ENCODE measurements around the gene FOXN3. TPM values are rescaled to one million over a fixed set of nuclear protein-coding genes. Genes with fewer than 3 reads are reported as not detected.

Gene FOXN3
- total and polyA plus RNA-seq, 8 donors = 43.5 to 80.7 (median 49.1) TPM

GRCh38 chr14:89226801-89227495, 190.1 kb downstream of the FOXN3 start:
- Histone ChIP-seq H3K27ac (no peak overlapping the region), H3K9me3 (no peaks in the 10 kb centered on the region), H3K36me3 (no peaks in the 10 kb centered on the region), H3K4me1 (peaks cover 0 to 9% of the 10 kb centered on the region in 2 donors), H3K27me3 (no peaks in the 10 kb centered on the region), H3K4me3 (no peak overlapping the region)
- no peak for ATAC-seq
- intact Hi-C loops (cut with DNase I) = no loop called here
- TF ChIP-seq CTCF (IDR thresholded peaks at IDR 0.05) = no peak
- DNase-seq = no peak

- peaks cover 3 to 22% of the 10 kb centered on the region in 2 donors for H3K4me1 ChIP-seq
- H3K27me3 ChIP-seq = no peaks in the 10 kb centered on the region
- TF ChIP-seq CTCF (IDR thresholded peaks at IDR 0.05) = no peak
- intact Hi-C loops (cut with DNase I) = no loop called here
- ATAC-seq (no peak), DNase-seq (no peak)
- H3K4me3 ChIP-seq = no peak overlapping the region
- H3K27ac ChIP-seq = no peak overlapping the region
- no peaks in the 10 kb centered on the region for H3K9me3 ChIP-seq
- no peaks in the 10 kb centered on the region for H3K36me3 ChIP-seq
Observed at GRCh38 chr14:89225607-89226006, 191.4 kb downstream of the FOXN3 start.

- DNase-seq (peak in 2 of 4 donors; percentile 57 to 77), ATAC-seq (peak; percentile 94)
- intact Hi-C loops (cut with DNase I) = no loop called here
- no peak overlapping the region for H3K4me3 ChIP-seq
- peaks cover 3 to 16% of the 10 kb centered on the region in 2 donors for H3K4me1 ChIP-seq
- H3K27ac ChIP-seq = peak overlapping the region in 1 of 2 donors; percentile 13
- peaks cover 0 to 12% of the 10 kb centered on the region in 2 donors for H3K36me3 ChIP-seq
- no peaks in the 10 kb centered on the region for H3K9me3 ChIP-seq
- H3K27me3 ChIP-seq = no peaks in the 10 kb centered on the region
- TF ChIP-seq CTCF (IDR thresholded peaks at IDR 0.05) = no peak
Observed at GRCh38 chr14:89221109-89221810, 195.8 kb downstream of the FOXN3 start.

- H3K4me1 ChIP-seq = peaks cover 7 to 27% of the 10 kb centered on the region in 2 donors
- H3K4me3 ChIP-seq = no peak overlapping the region
- TF ChIP-seq CTCF (IDR thresholded peaks at IDR 0.05) = no peak
- intact Hi-C loops (cut with DNase I) = no loop called here
- no peaks in the 10 kb centered on the region for H3K27me3 ChIP-seq
- no peak overlapping the region for H3K27ac ChIP-seq
- ATAC-seq = no peak
- peaks cover 0 to 12% of the 10 kb centered on the region in 2 donors for H3K36me3 ChIP-seq
- H3K9me3 ChIP-seq = no peaks in the 10 kb centered on the region
- no peak for DNase-seq
Observed at GRCh38 chr14:89219051-89219450, 198.0 kb downstream of the FOXN3 start.

- Histone ChIP-seq H3K9me3 (no peaks in the 10 kb centered on the region), H3K4me3 (no peak overlapping the region), H3K36me3 (peaks cover 0 to 12% of the 10 kb centered on the region in 2 donors), H3K4me1 (peaks cover 7 to 32% of the 10 kb centered on the region in 2 donors), H3K27ac (no peak overlapping the region), H3K27me3 (no peaks in the 10 kb centered on the region)
- DNase-seq (no peak), ATAC-seq (no peak)
- TF ChIP-seq CTCF (IDR thresholded peaks at IDR 0.05) = no peak
- intact Hi-C loops (cut with DNase I) = no loop called here
Observed at GRCh38 chr14:89217891-89218290, 199.1 kb downstream of the FOXN3 start.

Data from left lung (tissue), 10 donors.